Ascending aorta (tissue), 2 donors: ENCODE measurements around the gene GPX4. TPM values are rescaled to one million over a fixed set of nuclear protein-coding genes. Genes with fewer than 3 reads are reported as not detected.

Experiments
- DNase-seq, 2 donors: peaks; one replicate each; pipeline ENCODE4 v3.0.0-alpha.2; 2019; ENCODE audit warnings: low spot score in 2 of 2
- H3K27ac ChIP-seq, 2 donors: fragments of 200-600 bp; sonication (generic); one replicate each; pipeline ENCODE4 v1.5.1; 2016 to 2017; ENCODE audit warnings: mild to moderate bottlenecking in 1 of 2
- H3K27me3 ChIP-seq: fragments of 200-600 bp; sonication (generic); one replicate; pipeline ENCODE4 v1.5.1; 2017
- H3K36me3 ChIP-seq, 2 donors: fragments of 200-600 bp; sonication (generic); one replicate each; pipeline ENCODE4 v1.5.1; 2016
- H3K4me1 ChIP-seq, 2 donors: fragments of 200-600 bp; sonication (generic); one replicate each; pipeline ENCODE4 v1.5.1; 2016 to 2017; ENCODE audit warnings: mild to moderate bottlenecking in 1 of 2
- H3K4me3 ChIP-seq, 2 donors: fragments of 200-600 bp; sonication (generic); one replicate each; pipeline ENCODE4 v1.5.1; 2016 to 2017; ENCODE audit warnings: mild to moderate bottlenecking in 1 of 2
- H3K9me3 ChIP-seq, 2 donors: fragments of 200-600 bp; sonication (generic); one replicate each; pipeline ENCODE4 v1.5.1; 2016
- CTCF ChIP-seq, 3 experiments: fragments of 200-600 bp in 2 of 3; fragments of 450-650 bp in 1 of 3; sonication (generic) in 2 of 3; IDR thresholded peaks; one replicate each; pipeline ENCODE4 v1.5.1; 2016 to 2019; ENCODE audit warnings: antibody characterized with exemption in 3 of 3, mild to moderate bottlenecking in 1 of 3, moderate library complexity in 1 of 3
- intact Hi-C: fragments of 100-400 bp; cut with DNase I; formaldehyde crosslinking; loops from one replicate; pipeline ENCODE4 v1.15.1; 2023
- total RNA-seq: library from RNA; depleted of rRNA; stranded (reverse); fragments of >200 nt; gene quantifications from one replicate; pipeline ENCODE4 v1.1.0, GENCODE V29; 2016

GPX4 gene
- total RNA-seq, 1 donor from 2014 or later = 348 TPM

- intact Hi-C loops = no loop called here
- DNase-seq = no peak
- Histone ChIP-seq H3K4me3 (no peak overlapping the region), H3K36me3 (peaks cover 41 to 60% of the 10 kb centered on the region in 2 donors), H3K27ac (no peak overlapping the region), H3K27me3 (no peaks in the 10 kb centered on the region), H3K9me3 (no peaks in the 10 kb centered on the region), H3K4me1 (peaks cover 0 to 12% of the 10 kb centered on the region in 2 donors)
- TF ChIP-seq CTCF (IDR thresholded peaks at IDR 0.05) = no peak
Measured at GRCh38 chr19:1146858-1147780, 43.3 kb downstream of the GPX4 start.

- intact Hi-C loops = no loop called here
- no peak overlapping the region for H3K27ac ChIP-seq
- no peaks in the 10 kb centered on the region for H3K9me3 ChIP-seq
- H3K4me1 ChIP-seq = peaks cover 6 to 18% of the 10 kb centered on the region in 2 donors
- H3K27me3 ChIP-seq = no peaks in the 10 kb centered on the region
- H3K4me3 ChIP-seq = no peak overlapping the region
- peaks cover 37 to 56% of the 10 kb centered on the region in 2 donors for H3K36me3 ChIP-seq
- no peak for TF ChIP-seq CTCF (IDR thresholded peaks at IDR 0.05)
- DNase-seq = no peak
Measured at GRCh38 chr19:1147934-1148549, 44.2 kb downstream of the GPX4 start.

- TF ChIP-seq CTCF (IDR thresholded peaks at IDR 0.05) = no peak
- H3K27ac ChIP-seq = no peak overlapping the region
- no peak for DNase-seq
- intact Hi-C loops = no loop called here
- peaks cover 9 to 26% of the 10 kb centered on the region in 2 donors for H3K4me1 ChIP-seq
- peaks cover 34 to 48% of the 10 kb centered on the region in 2 donors for H3K36me3 ChIP-seq
- H3K27me3 ChIP-seq = no peaks in the 10 kb centered on the region
- H3K4me3 ChIP-seq = no peak overlapping the region
- no peaks in the 10 kb centered on the region for H3K9me3 ChIP-seq
Measured at GRCh38 chr19:1149259-1150045, 45.7 kb downstream of the GPX4 start.

GRCh38 chr19:1150333-1151036 lies 46.7 kb downstream of the GPX4 start:
- H3K9me3 ChIP-seq = no peaks in the 10 kb centered on the region
- no peaks in the 10 kb centered on the region for H3K27me3 ChIP-seq
- peaks cover 15 to 33% of the 10 kb centered on the region in 2 donors for H3K4me1 ChIP-seq
- peak overlapping the region; percentile 78 to 81 for H3K27ac ChIP-seq
- peaks cover 34 to 47% of the 10 kb centered on the region in 2 donors for H3K36me3 ChIP-seq
- no peak for DNase-seq
- TF ChIP-seq CTCF (IDR thresholded peaks at IDR 0.05) = no peak
- no peak overlapping the region for H3K4me3 ChIP-seq
- intact Hi-C loops = no loop called here
